Heart right ventricle (tissue), 16 donors: Measurements from ENCODE around the gene ITGB2. TPM values are rescaled to one million over a fixed set of nuclear protein-coding genes. Genes with fewer than 3 reads are reported as not detected.

ENCODE experiments used
- ATAC-seq, 8 donors: fragments of 200-7000 bp; cut with Tn5 transposase; one replicate each; pipeline ENCODE4 v1.9.1; 2020; ENCODE audit warnings: mild to moderate bottlenecking in 8 of 8, moderate library complexity in 8 of 8, moderate number of reproducible peaks in 1 of 8
- DNase-seq, 2 donors: peaks; one replicate each; pipeline ENCODE4 v3.0.0-alpha.2; 2020
- H3K27ac ChIP-seq, 10 donors: fragments of 200-600 bp; sonication (generic) in 2 of 10; one replicate each; pipeline versions ENCODE4 v1.5.0 to v1.8.0; 2020 to 2022; ENCODE audit warnings: mild to moderate bottlenecking in 3 of 10
- H3K27me3 ChIP-seq, 7 donors: fragments of 200-600 bp; one replicate each; pipeline ENCODE4 v1.8.0; 2021 to 2022; ENCODE audit warnings: mild to moderate bottlenecking in 2 of 7
- H3K36me3 ChIP-seq, 9 donors: fragments of 200-600 bp; sonication (generic) in 1 of 9; one replicate each; pipeline versions ENCODE4 v1.5.0 to v1.8.0; 2020 to 2022; ENCODE audit warnings: mild to moderate bottlenecking in 2 of 9
- H3K4me1 ChIP-seq, 9 donors: fragments of 200-600 bp; sonication (generic) in 1 of 9; one replicate each; pipeline versions ENCODE4 v1.5.0 to v1.8.0; 2020 to 2022; ENCODE audit warnings: mild to moderate bottlenecking in 4 of 9
- H3K4me3 ChIP-seq, 10 donors: fragments of 200-600 bp; sonication (generic) in 2 of 10; one replicate each; pipeline versions ENCODE4 v1.5.0 to v1.8.0; 2020 to 2022; ENCODE audit warnings: mild to moderate bottlenecking in 7 of 10, moderate library complexity in 2 of 10
- H3K9me3 ChIP-seq, 11 donors: fragments of 200-600 bp in 10 of 11; sonication (generic) in 2 of 11; one replicate each; pipeline versions ENCODE4 v1.5.0 to v1.8.0; 2013 to 2022; ENCODE audit warnings: mild to moderate bottlenecking in 2 of 11, control low read depth in 1 of 11, moderate library complexity in 1 of 11
- CTCF ChIP-seq, 9 donors: fragments of 200-600 bp; sonication (generic) in 2 of 9; IDR thresholded peaks; one replicate each; pipeline versions ENCODE4 v1.5.0 to v1.8.0; 2021 to 2022; ENCODE audit warnings: antibody characterized with exemption in 9 of 9, mild to moderate bottlenecking in 5 of 9, moderate library complexity in 1 of 9
- WGBS, 2 donors: extraction: QIAGEN DNeasy Blood & Tissue Kit; methylation state at CpG; one replicate each; pipeline ENCODE4 v1.1.7; 2013; ENCODE audit warnings: inconsistent platforms in 1 of 2; 5-methylcytosine and 5-hydroxymethylcytosine counted together
- intact Hi-C, 10 donors: fragments of 100-400 bp; cut with DNase I; formaldehyde crosslinking; loops; one replicate each; pipeline versions ENCODE4 v1.11.1 to v1.14.2; 2022
- polyA plus RNA-seq, 2 donors: library from polyadenylated mRNA; stranded (reverse); fragments of 200-250 nt; gene quantifications; one replicate each; pipeline ENCODE4 v1.2.3, GENCODE V29; 2013
- total RNA-seq, 10 donors: library from RNA; stranded (reverse); fragmentation: NEBNext Ultra II Directional in 3 of 10; extraction: Animal tissue kit (Norgen Biotek cat#: 25700) in 3 of 10; gene quantifications; one replicate each; pipeline versions ENCODE4 v1.2.1 to v1.2.4, GENCODE V29; 2021 to 2023
- donor health status: Arrhythmogenic right ventricular cardiomyopathy.
- donor health status: ischemic (EF 13 %, LVEDD 7.1; RV severe dilation, severe dysfunction).
- donor health status: healthy with polysubstance abuse.
- donor health status: DM: no; HTN: yes; CAD: no.
- donor health status: DM: no; HTN: no; CAD: no.
- donor health status: ischemic (EF 25% LVEDD 6.9; RV normal size, moderate dysfunction).
- donor health status: ischemic (EF 25% LVEDD 5.7; RV mildly dilated, moderate dysfunction).
- donor health status: healthy.
- donor health status: DM: yes; HTN: yes; CAD: no.
- donor health status: Ischemic cardiomyopathy.
- donor health status: ischemic (EF 35%, LVEDD 5.7; RV mildly dilated, moderate dysfunction).
- donor health status: nonischemic (EF 11% LVEDD 7.7; RV severe dilation, severe dysfunction).
- donor health status: DM: yes; HTN: yes; CAD: no.
- donor health status: PGD.
- donor health status: ischemic (EF 29% LVEDD 5.4; RV normal size, mild dysfunction).
- donor health status: nonischemic (EF 23%, LVEDD 6.1; RV moderate dilation, normal function).

The ITGB2 gene
- total and polyA plus RNA-seq, 12 donors, result 5.1 to 151 (median 11.4) TPM

- H3K27ac ChIP-seq, result peak overlapping the region in 1 of 10 donors; percentile 96
- no peak for TF ChIP-seq CTCF (IDR thresholded peaks at IDR 0.05)
- intact Hi-C loops, result loop anchor here (2.0 to 10.0 kb wide), 7 partner anchors 37 to 136 kb away; partner anchors contain the start of genes UBE2G2 (in 6 of the 10) and SUMO3 (in 2 of the 10)
- DNase-seq, result no peak
- H3K9me3 ChIP-seq, result peaks cover 0 to 6% (median 0%) of the 10 kb centered on the region in 11 donors
- WGBS, 2 donors, result 74 to 83% methylated on average over 25 of the region's 25 CpGs
- H3K4me1 ChIP-seq, result peaks cover 12 to 48% (median 25%) of the 10 kb centered on the region in 9 donors
- peaks cover 13 to 64% (median 36%) of the 10 kb centered on the region in 7 donors for H3K27me3 ChIP-seq
- ATAC-seq, result no peak
- H3K4me3 ChIP-seq, result peak overlapping the region in 3 of 10 donors; percentile 46 to 60 (median 54)
- H3K36me3 ChIP-seq, result no peaks in the 10 kb centered on the region
These were observed 12.7 kb upstream of the ITGB2 start for GRCh38 chr21:44933199-44933917.

DNA sequence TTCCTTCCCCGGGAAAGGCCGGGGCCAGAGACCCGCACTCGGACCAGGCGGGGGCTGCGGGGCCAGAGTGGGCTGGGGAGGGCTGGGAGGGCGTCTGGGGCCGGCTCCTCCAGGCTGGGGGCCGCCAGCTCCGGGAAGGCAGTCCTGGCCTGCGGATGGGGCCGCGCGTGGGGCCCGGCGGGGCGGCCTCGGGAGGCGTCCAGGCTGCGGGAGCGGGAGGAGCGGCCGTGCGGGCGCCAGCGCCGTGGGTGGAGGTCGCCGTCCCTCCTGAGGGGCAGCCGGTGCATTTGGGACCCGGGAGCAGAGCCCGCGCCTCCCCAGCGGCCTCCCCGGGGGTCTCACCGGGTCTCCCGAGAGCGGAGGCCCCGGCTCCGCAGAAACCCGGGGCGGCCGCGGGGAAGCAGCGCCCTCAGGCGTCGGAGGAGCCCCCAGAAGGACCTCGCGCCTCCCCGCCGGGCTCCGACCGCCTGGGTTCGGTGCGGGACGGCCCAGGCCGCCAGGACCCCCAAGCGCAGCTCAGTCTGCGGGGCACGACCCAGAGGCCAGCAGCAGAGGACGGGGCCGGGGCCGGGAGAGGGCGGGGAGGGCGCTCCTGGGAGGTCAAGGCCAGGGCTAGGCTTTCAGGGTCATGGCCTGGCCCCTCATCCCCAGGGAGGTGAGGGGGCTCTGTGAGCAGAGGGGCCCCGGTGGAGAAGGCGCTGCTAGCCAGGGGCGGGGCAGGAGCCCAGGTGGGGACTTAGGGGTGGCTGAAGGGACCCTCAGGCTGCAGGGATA is 11.9 kb upstream of the ITGB2 start:
- intact Hi-C loops, result loop anchor here (2.0 to 10.0 kb wide), 7 partner anchors 36 to 135 kb away; partner anchors contain the start of genes UBE2G2 (in 6 of the 10) and SUMO3 (in 2 of the 10)
- H3K9me3 ChIP-seq, result peaks cover 0 to 4% (median 0%) of the 10 kb centered on the region in 11 donors
- peaks cover 12 to 55% (median 25%) of the 10 kb centered on the region in 9 donors for H3K4me1 ChIP-seq
- H3K36me3 ChIP-seq, result no peaks in the 10 kb centered on the region
- ATAC-seq, result peak; percentile 34 to 72 (median 54)
- DNase-seq, result peak in 1 of 2 donors; percentile 65
- peaks cover 13 to 71% (median 40%) of the 10 kb centered on the region in 7 donors for H3K27me3 ChIP-seq
- H3K27ac ChIP-seq, result peak overlapping the region in 3 of 10 donors; percentile 15 to 96 (median 26)
- peak; percentile 36 to 76 (median 62) for TF ChIP-seq CTCF (IDR thresholded peaks at IDR 0.05)
- peak overlapping the region; percentile 23 to 60 (median 46) for H3K4me3 ChIP-seq
- WGBS, 2 donors, result 2 to 3% methylated on average over 59 to 68 of the region's 68 CpGs

DNA sequence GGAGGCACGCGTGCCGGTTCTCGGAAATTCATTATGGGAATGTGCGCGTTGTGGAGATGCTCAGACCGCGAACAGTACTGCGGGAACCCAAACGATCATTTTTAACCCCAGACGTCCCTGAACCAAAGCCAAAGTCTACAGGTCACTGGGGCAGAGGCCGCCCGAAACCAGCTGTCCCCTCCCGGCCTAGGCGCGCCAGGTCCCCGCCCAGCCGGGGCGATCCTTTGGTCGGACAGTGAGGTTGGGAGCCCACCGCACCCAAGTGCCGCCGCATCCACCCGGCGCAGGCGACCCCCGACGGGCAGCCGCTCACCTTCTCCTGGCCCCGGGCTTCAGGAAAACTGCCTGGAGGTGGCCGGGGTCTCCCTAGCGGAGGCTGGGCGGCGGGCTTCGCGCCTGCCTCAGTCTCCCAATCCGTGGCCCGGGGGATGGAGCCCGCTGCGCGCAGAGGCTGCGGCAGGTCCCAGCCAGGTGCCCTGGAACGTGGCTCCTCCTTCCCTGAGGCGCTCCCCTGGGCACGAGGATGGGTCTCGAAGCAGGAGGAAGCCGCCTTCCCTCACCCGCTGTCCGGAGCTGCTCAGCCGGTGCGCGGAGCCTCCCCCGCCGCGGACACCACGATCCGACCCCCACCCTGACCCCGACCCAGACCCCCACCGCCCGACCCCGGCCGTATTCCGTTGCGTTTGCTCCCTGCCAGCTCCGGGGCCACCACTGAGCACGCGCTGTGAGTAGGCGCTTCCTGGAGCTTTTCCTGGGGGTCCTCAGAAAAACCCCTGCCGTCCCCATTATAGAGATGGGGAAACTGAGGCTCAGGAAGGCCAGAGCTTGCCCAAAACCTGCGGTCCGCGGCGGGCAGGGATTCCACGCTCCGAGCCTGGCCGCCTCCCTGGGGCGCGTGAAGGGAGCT is 11.1 kb upstream of the ITGB2 start:
- Histone ChIP-seq H3K9me3 (no peaks in the 10 kb centered on the region), H3K27ac (peak overlapping the region in 5 of 10 donors; percentile 22 to 96 (median 53)), H3K4me3 (peak overlapping the region; percentile 23 to 60 (median 46)), H3K27me3 (peaks cover 13 to 78% (median 41%) of the 10 kb centered on the region in 7 donors), H3K36me3 (no peaks in the 10 kb centered on the region), H3K4me1 (peaks cover 12 to 64% (median 25%) of the 10 kb centered on the region in 9 donors)
- WGBS, 2 donors, result 2% methylated on average over 72 to 77 of the region's 78 CpGs
- intact Hi-C loops, result loop anchor here (2.0 to 10.0 kb wide), 7 partner anchors 35 to 134 kb away; partner anchors contain the start of genes UBE2G2 (in 6 of the 10) and SUMO3 (in 2 of the 10)
- DNase-seq, result no peak
- no peak for TF ChIP-seq CTCF (IDR thresholded peaks at IDR 0.05)
- peak in 3 of 8 donors; percentile 2 to 5 (median 4) for ATAC-seq
